K562 treated with DMSO at 1 percent for 24 hours (cell line): Measurements from ENCODE around the gene IQCH. TPM values are rescaled to one million over a fixed set of nuclear protein-coding genes. Genes with fewer than 3 reads are reported as not detected.

Experiments
- total RNA-seq: library from RNA; unstranded; fragments of 300-600 nt; gene quantifications from 2 replicates; pipeline ENCODE4 v1.2.3, GENCODE V29; 2022; ENCODE audit warnings: low read depth; ENCODE audit not compliant: insufficient read depth

IQCH gene
- 2.2 and 2.8 TPM in 2 replicates for total RNA-seq

DNA sequence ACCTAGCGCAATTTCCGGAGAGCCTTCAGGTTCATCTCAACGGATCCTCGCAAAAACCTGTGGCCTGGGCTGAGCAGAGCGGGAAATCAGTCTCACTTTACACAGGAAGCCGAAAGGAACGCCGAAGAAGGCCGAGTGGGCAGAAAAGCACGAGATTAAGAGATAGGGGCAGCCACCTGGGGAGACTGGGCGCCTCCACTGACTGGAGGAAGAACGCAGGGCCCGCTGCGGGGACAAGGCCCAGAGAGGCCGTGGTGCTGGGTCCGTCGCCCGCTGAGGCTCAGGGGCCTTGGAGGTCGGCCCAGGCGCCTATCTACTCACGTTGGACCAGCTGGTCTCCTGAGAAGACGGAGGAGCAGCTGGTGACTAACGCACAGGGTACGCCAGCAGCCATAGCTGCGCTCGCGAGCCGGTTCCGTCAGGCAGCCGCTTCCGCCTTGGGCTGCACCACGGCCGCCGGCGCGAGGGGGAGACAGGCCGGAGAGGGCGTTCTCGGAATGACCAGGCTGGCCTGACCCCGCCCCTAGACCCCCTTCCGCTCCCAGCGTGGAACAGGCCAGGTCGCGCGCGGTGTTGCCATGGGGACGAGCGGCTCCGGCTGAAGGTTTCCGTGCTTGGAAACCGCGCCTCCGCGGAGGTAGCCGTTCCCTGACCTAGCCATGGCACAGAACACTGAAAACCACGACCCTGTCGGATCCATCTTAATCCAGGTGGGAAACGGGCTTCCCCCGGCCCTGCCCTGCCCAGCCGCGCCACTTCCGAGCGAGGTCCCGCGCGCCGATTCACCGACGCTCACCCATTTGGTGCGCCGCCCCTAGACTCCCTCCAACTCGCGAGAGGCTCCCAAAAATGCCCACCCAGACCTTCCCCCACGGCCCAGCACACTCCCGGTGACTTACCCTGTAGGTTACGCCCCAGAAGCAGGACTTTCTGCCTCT, at the start of gene IQCH, which contains the start of gene AAGAB:
Gene IQCH (plus strand): TSS at position 549 of the 938 bp plus-strand sequence. CDS start 111 bp downstream, at position 660.
Gene AAGAB (minus strand): TSS at position 424 of the 938 bp plus-strand sequence. CDS start 30 bp downstream, at position 394.

DNA sequence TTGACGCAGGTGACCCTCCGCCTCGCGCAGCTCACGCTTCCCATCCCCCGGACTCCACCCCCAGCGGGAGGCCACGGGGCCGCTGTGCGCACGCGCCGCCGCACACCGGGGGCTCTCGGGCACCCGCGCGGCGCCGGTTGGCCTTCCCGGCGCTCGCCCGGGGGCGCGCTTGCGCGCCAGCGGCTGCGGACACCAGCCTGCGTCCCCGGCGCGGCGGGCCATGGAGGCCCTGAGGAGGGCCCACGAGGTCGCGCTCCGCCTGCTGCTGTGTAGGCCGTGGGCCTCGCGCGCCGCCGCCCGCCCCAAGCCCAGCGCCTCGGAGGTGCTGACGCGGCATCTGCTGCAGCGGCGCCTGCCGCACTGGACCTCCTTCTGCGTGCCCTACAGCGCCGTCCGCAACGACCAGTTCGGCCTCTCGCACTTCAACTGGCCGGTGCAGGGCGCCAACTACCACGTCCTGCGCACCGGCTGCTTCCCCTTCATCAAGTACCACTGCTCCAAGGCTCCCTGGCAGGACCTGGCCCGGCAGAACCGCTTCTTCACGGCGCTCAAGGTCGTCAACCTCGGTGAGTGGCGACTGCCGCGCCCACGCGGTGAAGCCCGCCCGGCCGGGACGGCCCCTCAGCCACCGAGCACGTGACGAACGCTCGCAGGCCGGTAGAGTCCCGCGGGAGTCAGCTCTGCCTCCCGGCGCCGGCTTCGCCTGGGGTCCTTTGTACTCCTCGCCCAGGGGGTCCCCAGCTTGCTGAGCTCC, 266.6 kb downstream of the IQCH start, which contains the start of gene C15orf61:
Gene C15orf61 (plus strand): TSS at position 103 of the 754 bp plus-strand sequence. CDS start 118 bp downstream, at position 221.

DNA sequence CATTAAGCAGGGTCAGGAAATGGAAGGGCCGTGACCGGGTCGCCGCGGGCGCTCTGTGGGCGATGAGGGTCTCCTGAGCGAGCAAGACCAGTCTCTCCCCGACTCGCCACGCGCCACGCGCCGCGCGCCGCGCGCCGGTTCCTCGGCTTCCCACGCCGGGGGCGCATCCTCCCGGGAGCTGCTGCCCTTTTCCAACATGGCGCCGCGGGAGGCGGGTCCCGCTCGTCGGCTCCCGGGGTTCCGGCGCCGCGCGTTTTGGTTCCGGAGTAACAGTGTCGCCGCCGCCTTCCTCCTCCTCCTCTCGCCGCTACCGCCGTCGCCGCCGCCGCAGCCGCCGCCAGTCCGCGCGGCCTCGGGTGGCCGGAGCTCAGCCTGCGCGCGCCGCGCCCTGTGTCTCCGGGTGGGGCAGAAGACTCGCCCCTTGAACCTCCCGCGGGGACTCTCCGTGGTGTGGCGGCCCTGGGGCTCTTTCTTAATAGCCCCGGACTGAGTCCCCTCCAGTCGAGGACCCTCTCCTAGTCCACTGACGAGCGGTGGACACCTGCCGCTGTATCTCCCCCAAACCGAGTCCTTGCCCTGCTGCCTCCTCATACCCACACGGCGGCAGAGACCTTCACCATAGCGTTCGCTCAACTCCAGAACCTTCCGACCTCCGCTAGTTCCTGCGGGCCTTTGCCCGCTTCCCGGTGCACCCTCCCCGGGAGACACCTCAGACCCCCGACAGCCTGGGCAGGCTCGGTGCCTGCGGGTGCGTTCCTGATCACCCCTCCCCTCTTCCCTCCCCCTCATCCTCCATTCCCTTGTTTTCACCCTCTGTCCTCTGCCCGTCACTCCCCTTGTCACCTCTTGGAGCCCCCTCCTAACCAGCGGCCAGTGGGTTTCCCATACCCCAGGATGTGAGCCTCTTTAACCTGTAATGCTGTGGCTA, 288.1 kb downstream of the IQCH start, which contains the start of gene MAP2K5:
Gene MAP2K5 (plus strand): TSS at position 284 of the 928 bp plus-strand sequence. CDS start 633 bp downstream, at position 917.

Other genes with a start within 250 kb of the IQCH start
- 22.2 and 23.6 TPM in 2 replicates for gene SMAD3, start 189.2 kb upstream of the IQCH start, total RNA-seq
- gene AAGAB, start 125 bp upstream of the IQCH start, total RNA-seq, result 39.9 and 43.9 TPM in 2 replicates